ENCODE measurements around the gene WNT9B. TPM values are rescaled to one million over a fixed set of nuclear protein-coding genes. Genes with fewer than 3 reads are reported as not detected.
"Not testable (repeated sequence)": the region's sequence is repeated elsewhere in the genome, so short reads cannot be mapped to it uniquely, and the experiment has no call there.

The WNT9B gene
- total RNA-seq, 1 donor from 2014 or later: not detected

DNA sequence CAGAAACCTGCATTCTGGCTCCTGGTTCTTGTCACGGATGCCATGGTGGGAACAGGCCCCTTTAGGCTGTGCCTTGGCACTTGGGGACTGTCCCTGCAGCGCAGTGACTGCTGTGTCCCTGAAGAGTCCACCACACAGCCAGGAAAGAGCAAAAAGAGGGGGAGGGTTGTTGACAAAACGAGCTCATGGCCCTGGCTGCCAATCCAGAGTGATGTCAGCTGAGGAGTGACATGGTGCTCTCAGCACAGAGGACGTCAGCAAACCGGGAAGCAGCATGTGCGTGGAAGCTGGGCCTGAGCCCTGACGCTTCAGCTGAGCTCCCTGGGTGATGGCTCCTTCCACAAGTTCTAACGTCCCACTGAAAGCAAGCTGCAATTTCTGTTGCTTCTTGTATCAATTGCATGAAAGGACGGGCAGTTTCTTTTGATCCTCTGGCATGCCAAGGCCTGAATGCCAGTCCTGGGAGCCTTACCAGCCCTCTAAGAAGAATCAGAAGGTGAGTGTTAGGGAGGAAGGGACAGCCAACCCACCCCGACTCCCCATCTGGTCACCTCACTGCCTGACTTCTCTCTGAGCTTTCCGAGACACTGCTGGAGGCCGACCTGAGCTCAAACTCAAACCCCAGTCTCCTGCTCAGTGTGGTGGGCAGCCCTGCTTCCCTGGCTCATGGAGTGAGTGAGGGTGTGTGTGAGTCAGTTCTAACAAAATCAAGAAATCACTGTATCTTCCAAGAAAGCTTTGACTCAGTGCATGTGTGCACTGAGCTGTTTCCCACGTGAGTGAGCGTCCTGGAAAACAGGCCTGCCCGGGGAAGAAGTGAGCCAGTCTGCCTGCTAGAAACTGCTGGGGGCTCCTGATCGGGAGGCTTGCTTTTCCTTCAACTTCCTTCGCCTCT is 18.2 kb upstream of the WNT9B start:
- intact Hi-C loops (cut with micrococcal nuclease): loop anchor here (10.0 kb wide), 1 partner anchor 68 kb away; no protein-coding TSS in a partner anchor
- no peak for DNase-seq
- H3K27me3 Mint-ChIP-seq: peaks cover 13% of the 10 kb centered on the region
- H3K9me3 Mint-ChIP-seq: no peaks in the 10 kb centered on the region
- H3K27ac Mint-ChIP-seq: no peak overlapping the region
- peaks cover 3% of the 10 kb centered on the region for H3K4me1 Mint-ChIP-seq
- H3K4me3 Mint-ChIP-seq: no peak overlapping the region
- no peaks in the 10 kb centered on the region for H3K36me3 Mint-ChIP-seq (ENCODE audit: low read depth)

DNA sequence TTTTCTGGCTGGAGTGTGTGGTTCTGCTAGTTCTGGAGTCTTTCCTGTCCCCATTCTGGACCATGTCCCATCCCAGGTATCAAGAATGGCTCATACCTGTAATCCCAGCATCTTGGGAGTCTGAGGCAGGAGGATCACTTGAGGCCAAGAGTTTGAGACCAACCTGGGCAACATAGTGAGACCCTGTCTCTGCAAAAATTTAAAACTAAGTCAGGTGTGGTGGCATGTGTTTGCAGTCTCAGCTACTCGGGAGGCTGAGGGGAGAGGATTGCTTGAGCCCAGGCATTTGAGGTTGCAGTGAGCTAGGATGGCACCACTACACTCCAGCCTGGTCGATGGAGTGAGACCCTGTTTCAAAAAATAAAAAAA is 17.6 kb upstream of the WNT9B start:
- H3K27me3 Mint-ChIP-seq: peaks cover 13% of the 10 kb centered on the region
- peaks cover 3% of the 10 kb centered on the region for H3K4me1 Mint-ChIP-seq
- intact Hi-C loops (cut with micrococcal nuclease): loop anchor here (10.0 kb wide), 1 partner anchor 69 kb away; no protein-coding TSS in a partner anchor
- no peak overlapping the region for H3K27ac Mint-ChIP-seq
- no peaks in the 10 kb centered on the region for H3K36me3 Mint-ChIP-seq (ENCODE audit: low read depth)
- no peak for DNase-seq
- no peak overlapping the region for H3K4me3 Mint-ChIP-seq
- H3K9me3 Mint-ChIP-seq: no peaks in the 10 kb centered on the region

DNA sequence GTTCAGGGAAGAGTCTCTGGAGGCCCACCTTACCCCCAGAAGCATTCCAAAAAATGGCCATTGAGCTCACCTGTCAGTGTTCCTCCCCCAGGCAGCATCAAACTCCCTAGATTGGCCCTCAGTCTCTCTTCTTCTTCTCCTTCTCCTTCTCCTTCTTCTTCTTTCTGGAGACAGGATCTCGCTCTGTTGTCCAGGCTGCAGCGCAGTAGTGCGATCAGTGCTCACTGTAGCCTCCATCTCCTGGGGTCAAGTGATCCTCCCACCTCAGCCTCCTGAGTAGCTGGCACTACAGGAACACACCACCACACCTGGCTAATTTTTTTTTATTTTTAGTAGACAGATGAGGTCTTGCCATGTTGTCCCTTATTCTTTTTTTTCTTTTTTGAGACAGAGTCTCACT is 16.5 kb upstream of the WNT9B start:
- no peaks in the 10 kb centered on the region for H3K36me3 Mint-ChIP-seq (ENCODE audit: low read depth)
- peaks cover 11% of the 10 kb centered on the region for H3K27me3 Mint-ChIP-seq
- intact Hi-C loops (cut with micrococcal nuclease): loop anchor here (10.0 kb wide), 1 partner anchor 70 kb away; no protein-coding TSS in a partner anchor
- no peak for DNase-seq
- peaks cover 3% of the 10 kb centered on the region for H3K4me1 Mint-ChIP-seq
- H3K9me3 Mint-ChIP-seq: peaks cover 3% of the 10 kb centered on the region
- no peak overlapping the region for H3K4me3 Mint-ChIP-seq
- H3K27ac Mint-ChIP-seq: no peak overlapping the region

DNA sequence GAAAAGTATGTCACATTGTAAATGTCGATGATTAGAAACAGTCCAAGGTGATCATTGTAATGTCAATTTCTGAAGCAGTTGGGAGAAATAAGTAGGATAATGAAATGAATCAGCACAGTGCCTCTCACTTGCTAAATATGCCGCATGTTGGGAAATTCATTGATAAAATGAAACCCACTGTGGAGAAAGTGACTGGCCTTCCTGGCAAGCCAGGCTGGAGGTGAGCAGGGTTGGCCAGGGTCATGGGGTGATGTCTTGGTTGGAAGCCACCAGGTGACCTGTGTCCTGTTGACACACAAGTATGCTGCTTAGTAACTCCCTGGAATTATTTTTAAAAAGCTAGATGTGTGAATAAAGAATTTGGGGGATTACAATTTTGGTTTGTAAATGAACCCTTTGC is 14.9 kb upstream of the WNT9B start:
- H3K36me3 Mint-ChIP-seq (ENCODE audit: low read depth): no peaks in the 10 kb centered on the region
- no peak overlapping the region for H3K27ac Mint-ChIP-seq
- no peak overlapping the region for H3K4me3 Mint-ChIP-seq
- intact Hi-C loops (cut with micrococcal nuclease): loop anchor here (10.0 kb wide), 1 partner anchor 72 kb away; no protein-coding TSS in a partner anchor
- H3K27me3 Mint-ChIP-seq: peaks cover 18% of the 10 kb centered on the region
- peaks cover 3% of the 10 kb centered on the region for H3K4me1 Mint-ChIP-seq
- DNase-seq: no peak
- H3K9me3 Mint-ChIP-seq: peaks cover 3% of the 10 kb centered on the region

DNA sequence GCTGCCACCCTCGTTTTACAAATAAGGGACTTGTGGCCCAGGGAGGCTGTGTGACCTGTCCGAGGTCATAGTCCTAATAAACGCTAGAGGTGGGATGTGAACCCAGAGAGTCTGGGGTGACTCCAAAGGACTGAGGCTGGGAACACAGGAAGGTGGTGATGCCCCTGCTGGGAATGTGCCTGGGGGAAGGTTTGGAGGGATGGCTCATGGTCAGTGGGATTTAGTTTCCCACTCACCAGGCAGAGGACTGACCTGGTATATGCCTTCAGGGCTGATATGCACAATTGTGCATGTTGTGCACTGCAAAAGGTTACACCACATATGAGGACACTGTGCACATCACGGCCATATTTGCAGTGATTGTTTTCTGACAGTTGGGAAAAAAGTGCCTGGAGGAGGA is 13.9 kb upstream of the WNT9B start:
- Mint-ChIP-seq H3K4me3 (no peak overlapping the region), H3K4me1 (peaks cover 3% of the 10 kb centered on the region), H3K36me3 (ENCODE audit: low read depth) (no peaks in the 10 kb centered on the region), H3K27ac (no peak overlapping the region), H3K9me3 (peaks cover 3% of the 10 kb centered on the region), H3K27me3 (peaks cover 16% of the 10 kb centered on the region)
- no peak for DNase-seq
- intact Hi-C loops (cut with micrococcal nuclease): loop anchor here (10.0 kb wide), 1 partner anchor 73 kb away; no protein-coding TSS in a partner anchor

DNA sequence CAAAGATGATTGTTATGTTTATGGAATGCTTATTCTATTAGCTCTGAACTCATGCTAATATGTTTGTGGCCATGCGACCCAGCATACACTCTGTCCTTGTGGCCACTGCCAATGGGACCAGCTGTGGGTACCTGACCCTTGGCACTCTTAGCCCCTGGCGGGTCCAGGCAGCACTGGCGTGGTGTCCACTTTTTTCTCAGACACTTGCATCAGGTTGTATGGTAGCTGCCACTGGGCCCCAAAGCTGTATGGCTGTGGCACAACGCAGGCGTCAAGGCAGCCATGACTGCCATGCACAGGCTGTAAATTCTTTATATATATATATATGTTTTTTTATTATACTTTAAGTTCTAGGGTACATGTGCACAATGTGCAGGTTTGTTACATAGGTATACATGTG is 12.2 kb upstream of the WNT9B start:
- Mint-ChIP-seq H3K27ac (no peak overlapping the region), H3K4me1 (peaks cover 3% of the 10 kb centered on the region), H3K9me3 (peaks cover 9% of the 10 kb centered on the region), H3K36me3 (ENCODE audit: low read depth) (peaks cover 2% of the 10 kb centered on the region), H3K4me3 (no peak overlapping the region), H3K27me3 (peaks cover 22% of the 10 kb centered on the region)
- intact Hi-C loops (cut with micrococcal nuclease): loop anchor here (10.0 kb wide), 1 partner anchor 74 kb away; no protein-coding TSS in a partner anchor
- DNase-seq: no peak

DNA sequence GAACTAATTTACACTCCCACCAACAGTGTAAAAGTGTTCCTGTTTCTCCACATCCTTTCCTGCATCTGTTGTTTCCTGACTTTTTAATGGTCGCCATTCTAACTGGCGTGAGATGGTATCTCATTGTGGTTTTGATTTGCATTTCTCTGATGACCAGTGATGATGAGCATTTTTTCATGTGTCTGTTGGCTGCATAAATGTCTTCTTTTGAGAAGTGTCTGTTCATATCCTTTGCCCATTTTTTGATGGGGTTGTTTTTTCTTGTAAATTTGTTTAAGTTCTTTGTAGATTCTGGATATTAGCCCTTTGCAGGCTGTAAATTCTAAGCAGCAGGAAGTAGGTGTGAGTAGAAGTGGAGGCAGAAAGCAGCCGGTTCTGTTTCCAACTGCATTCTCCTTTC is 10.8 kb upstream of the WNT9B start:
- not testable (repeated sequence) for DNase-seq; H3K27ac Mint-ChIP-seq; H3K4me3 Mint-ChIP-seq; H3K4me1 Mint-ChIP-seq; H3K36me3 Mint-ChIP-seq (ENCODE audit: low read depth); H3K9me3 Mint-ChIP-seq
- peaks cover 23% of the 10 kb centered on the region for H3K27me3 Mint-ChIP-seq
- intact Hi-C loops (cut with micrococcal nuclease): loop anchor here (10.0 kb wide), 1 partner anchor 104 kb away; no protein-coding TSS in a partner anchor

DNA sequence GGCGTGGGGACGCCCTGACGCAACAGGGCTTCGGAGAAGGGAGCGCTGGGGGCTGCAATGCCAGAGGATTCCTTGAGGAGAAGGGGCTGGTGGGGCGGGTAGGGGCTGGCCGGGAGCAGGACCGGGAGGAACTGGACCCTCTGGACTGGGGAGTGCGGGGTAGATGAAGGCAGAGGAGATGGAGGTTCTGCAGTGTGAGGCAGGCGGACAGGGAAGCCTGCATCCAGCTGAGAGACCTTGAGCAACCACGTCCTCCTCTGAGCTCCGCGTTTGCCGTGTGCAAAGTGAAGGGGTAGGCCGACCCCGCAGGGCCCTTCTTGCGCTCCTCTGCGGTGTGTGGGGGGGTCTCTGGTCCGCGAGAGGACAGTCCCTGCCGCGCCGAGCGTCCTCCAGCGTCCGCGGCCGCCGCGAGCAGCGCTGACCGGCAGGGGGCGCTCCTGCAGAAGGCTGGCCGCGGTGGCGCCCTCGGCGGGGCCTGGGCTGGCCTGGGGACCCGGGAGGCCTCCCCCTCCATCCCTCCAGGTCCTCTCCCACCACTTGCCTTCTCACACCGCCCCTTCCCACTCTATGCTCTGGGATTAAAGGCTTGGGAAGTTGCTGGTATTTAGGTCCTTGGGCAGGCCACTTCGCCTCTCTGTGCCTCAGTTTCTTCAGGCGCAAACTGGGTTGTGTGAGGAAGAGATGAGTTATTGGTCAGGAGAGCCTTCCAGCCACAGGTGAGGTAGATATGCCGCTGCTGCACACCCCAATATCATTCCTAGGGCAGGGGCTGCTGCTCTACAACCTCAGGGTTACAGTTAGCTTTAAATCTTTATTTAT is 9.6 kb upstream of the WNT9B start:
- Mint-ChIP-seq H3K27ac (no peak overlapping the region), H3K27me3 (peaks cover 21% of the 10 kb centered on the region), H3K36me3 (ENCODE audit: low read depth) (peaks cover 2% of the 10 kb centered on the region), H3K9me3 (peaks cover 9% of the 10 kb centered on the region), H3K4me3 (no peak overlapping the region), H3K4me1 (no peaks in the 10 kb centered on the region)
- intact Hi-C loops (cut with micrococcal nuclease): loop anchor here (10.0 kb wide), 1 partner anchor 103 kb away; no protein-coding TSS in a partner anchor
- peak; percentile 76 for DNase-seq

DNA sequence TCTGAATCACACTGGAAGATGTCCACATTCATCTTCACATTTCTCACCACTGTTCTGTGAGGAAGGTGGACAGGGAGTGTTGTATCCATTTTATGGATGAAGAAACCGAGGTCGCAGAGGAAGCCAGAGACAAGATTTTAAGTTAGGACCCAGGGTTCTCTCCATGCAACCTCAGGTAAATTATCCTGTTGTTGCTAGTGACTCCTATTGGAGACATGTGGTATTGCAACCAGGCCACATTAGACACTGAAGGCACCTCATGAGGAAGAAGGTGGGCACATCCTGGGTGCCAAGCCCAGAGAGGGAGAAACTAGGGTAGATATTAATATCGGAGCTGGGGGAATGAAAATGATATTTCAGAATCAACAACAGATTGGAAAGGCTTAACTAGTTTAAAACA is 8.5 kb upstream of the WNT9B start:
- Mint-ChIP-seq H3K4me3 (no peak overlapping the region), H3K27ac (no peak overlapping the region), H3K27me3 (peaks cover 28% of the 10 kb centered on the region), H3K9me3 (peaks cover 9% of the 10 kb centered on the region), H3K36me3 (ENCODE audit: low read depth) (peaks cover 2% of the 10 kb centered on the region), H3K4me1 (no peaks in the 10 kb centered on the region)
- intact Hi-C loops (cut with micrococcal nuclease): loop anchor here (10.0 kb wide), 1 partner anchor 102 kb away; no protein-coding TSS in a partner anchor
- no peak for DNase-seq

DNA sequence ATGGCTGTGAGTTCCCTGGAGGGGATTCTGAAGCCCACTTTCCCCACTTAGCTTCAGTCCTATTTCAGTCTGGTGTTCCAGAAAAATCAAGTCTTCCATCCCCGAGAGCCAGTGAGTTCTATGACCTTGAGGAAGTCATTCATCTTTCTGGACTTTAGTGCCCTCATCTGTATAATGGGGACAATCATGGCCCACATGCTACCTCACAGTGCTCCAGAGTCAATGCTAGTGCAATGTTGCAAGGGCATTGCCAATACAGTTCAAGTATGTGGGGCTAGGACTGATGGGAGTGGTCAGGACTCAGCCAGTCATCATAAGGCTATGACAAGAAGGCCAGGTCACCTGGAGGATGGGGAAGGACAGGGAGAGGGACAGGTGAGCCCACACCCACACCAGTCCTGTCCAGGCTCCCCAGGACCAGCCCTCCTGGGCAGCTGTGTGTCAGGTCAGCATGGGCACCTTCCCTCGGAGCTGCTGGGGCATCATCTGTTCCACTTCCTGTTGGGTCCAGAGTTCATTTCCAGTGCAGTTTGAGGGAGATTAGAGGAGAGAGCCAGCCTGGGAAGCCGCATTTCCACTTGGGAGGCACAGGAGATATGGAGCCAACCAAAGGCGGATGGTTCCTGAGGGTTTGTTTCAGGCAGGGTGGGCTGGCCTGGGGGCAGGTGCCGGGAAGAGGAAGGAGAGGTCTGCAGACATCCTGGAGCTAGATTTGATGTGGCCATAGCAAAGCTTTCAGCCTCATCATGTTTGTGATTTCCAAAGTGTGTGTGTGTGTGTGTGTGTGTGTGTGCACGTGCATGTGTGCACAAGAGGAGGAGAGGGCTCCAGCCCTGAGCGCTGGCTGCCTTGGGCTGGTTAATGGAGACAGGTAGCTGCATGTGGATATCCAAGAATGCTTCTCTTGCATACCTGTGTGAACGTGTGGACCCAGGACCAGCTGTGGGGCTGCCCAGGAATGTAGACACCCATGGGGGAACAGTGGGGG is 3.9 kb upstream of the WNT9B start:
- intact Hi-C loops (cut with micrococcal nuclease): loop anchor here (10.0 kb wide), 1 partner anchor 97 kb away; no protein-coding TSS in a partner anchor
- H3K9me3 Mint-ChIP-seq: peaks cover 6% of the 10 kb centered on the region

DNA sequence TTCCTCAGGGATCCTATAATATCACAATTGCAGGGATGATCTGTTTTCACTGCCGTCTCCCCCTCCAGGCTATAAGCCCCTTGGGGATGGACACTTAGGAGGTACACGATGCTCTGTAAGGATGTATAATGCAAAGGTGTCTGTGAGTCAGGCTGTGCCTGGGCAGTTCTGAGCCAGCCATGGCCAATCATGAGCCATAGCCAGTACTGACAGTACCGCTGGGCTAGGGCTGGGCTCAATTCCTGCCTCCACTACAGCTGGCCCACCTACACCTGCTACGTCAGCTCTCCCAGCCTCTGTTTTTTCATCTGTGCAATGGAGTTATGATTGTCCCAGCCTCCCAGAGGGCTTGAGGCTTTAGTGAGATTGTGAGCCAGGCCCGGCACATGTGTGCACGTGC is 2.8 kb upstream of the WNT9B start:
- H3K27ac Mint-ChIP-seq: no peak overlapping the region
- no peak for DNase-seq
- intact Hi-C loops (cut with micrococcal nuclease): loop anchor here (10.0 kb wide), 1 partner anchor 96 kb away; no protein-coding TSS in a partner anchor
- no peaks in the 10 kb centered on the region for H3K36me3 Mint-ChIP-seq (ENCODE audit: low read depth)
- peaks cover 53% of the 10 kb centered on the region for H3K27me3 Mint-ChIP-seq
- H3K4me3 Mint-ChIP-seq: no peak overlapping the region
- no peaks in the 10 kb centered on the region for H3K9me3 Mint-ChIP-seq
- H3K4me1 Mint-ChIP-seq: no peaks in the 10 kb centered on the region

More for the DNA sequence above, 3.9 kb upstream of the WNT9B start:
- Mint-ChIP-seq H3K27ac (no peak overlapping the region), H3K36me3 (ENCODE audit: low read depth) (peaks cover 2% of the 10 kb centered on the region), H3K27me3 (peaks cover 51% of the 10 kb centered on the region), H3K4me3 (no peak overlapping the region), H3K4me1 (no peaks in the 10 kb centered on the region)
- no peak for DNase-seq

DNA sequence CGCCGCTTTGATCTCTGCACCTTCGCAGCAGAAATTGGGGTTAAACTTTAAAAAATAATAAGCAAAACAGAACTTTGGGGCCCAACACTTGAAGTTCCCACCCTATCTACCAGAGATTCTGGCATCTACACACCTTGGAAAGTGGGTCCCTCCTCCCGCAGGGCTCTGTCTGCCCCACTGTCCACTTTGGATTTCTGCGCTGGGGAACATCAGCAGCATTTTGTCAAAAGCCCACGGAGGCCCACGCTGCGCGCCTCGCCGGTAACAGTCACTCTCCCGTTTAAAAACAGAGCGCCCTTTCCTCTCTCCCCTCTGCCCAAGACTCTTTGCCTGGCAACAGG is 725 bp upstream of the WNT9B start:
- Mint-ChIP-seq H3K27me3 (peaks cover 60% of the 10 kb centered on the region), H3K4me1 (no peaks in the 10 kb centered on the region), H3K36me3 (ENCODE audit: low read depth) (no peaks in the 10 kb centered on the region), H3K27ac (no peak overlapping the region), H3K9me3 (no peaks in the 10 kb centered on the region), H3K4me3 (peak overlapping the region; percentile 9)
- intact Hi-C loops (cut with micrococcal nuclease): no loop called here
- no peak for DNase-seq

DNA sequence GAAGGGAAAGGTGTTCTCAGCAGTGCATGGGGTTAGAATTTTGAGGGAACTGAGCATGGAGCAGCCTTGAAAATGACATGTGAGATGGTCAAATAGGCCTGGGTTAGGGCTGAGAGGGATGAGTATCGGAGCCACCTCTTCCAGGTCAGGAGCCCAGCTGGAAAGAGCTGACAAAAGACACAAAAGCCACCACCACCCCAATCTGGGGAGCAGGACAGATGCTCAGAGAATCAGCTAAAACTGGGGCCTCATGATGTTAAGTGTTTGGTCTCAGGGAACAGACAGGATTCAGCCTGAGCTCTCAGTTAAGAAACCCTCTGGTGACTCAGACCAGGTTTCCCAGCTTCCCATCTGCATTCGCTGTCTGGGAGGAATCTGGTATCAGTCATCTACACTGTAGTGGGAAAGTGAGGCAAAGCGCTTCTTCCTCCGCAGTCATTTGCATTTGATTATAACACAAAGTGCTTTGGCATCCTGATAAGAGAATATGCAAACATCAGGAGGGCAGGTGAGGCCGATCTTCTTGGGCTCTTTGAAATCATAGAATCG is 2.6 kb downstream of the WNT9B start:
- Mint-ChIP-seq H3K4me1 (no peaks in the 10 kb centered on the region), H3K27me3 (peaks cover 60% of the 10 kb centered on the region), H3K36me3 (ENCODE audit: low read depth) (no peaks in the 10 kb centered on the region), H3K27ac (no peak overlapping the region), H3K4me3 (no peak overlapping the region), H3K9me3 (no peaks in the 10 kb centered on the region)
- DNase-seq: no peak
- intact Hi-C loops (cut with micrococcal nuclease): no loop called here

Data from activated CD4-positive, alpha-beta T cell treated with anti-CD3 and anti-CD28 coated beads, Interleukin-2, amount 10 ng/mL, durations not matched to agents 24 days and 14 days (primary cell).